ENCODE data around the gene TMEM256.

Gene TMEM256

GRCh38 chr17:7419819-7420610 is 16.1 kb upstream of the TMEM256 start, which contains the start of gene SPEM1:
TSS of gene SPEM1 (plus strand) at chr17:7420324. CDS start at chr17:7420385, 61 bp downstream.
- no peak within 1 kb of the TSS for H3K4me3 ChIP-seq (ENCODE audit: low read depth, low read length)
- TF ChIP-seq CTCF (IDR thresholded peaks at IDR 0.05; ENCODE audit: low read depth, low read length) = no peak

GRCh38 chr17:7418472-7419152 is 14.7 kb upstream of the TMEM256 start:
- H3K4me3 ChIP-seq (ENCODE audit: low read depth, low read length) = no peak overlapping the region
- TF ChIP-seq CTCF (IDR thresholded peaks at IDR 0.05; ENCODE audit: low read depth, low read length) = no peak

GRCh38 chr17:7417056-7417655 is 13.3 kb upstream of the TMEM256 start:
- H3K4me3 ChIP-seq (ENCODE audit: low read depth, low read length) = no peak overlapping the region
- no peak for TF ChIP-seq CTCF (IDR thresholded peaks at IDR 0.05; ENCODE audit: low read depth, low read length)

- no peak for TF ChIP-seq CTCF (IDR thresholded peaks at IDR 0.05; ENCODE audit: low read depth, low read length)
Observed at GRCh38 chr17:7416323-7416722, 12.4 kb upstream of the TMEM256 start.

GRCh38 chr17:7415784-7416183 is 11.9 kb upstream of the TMEM256 start:
- H3K4me3 ChIP-seq (ENCODE audit: low read depth, low read length) = no peak overlapping the region

More at GRCh38 chr17:7416323-7416722, 12.4 kb upstream of the TMEM256 start:
- no peak overlapping the region for H3K4me3 ChIP-seq (ENCODE audit: low read depth, low read length)

GRCh38 chr17:7414837-7415236 is 10.9 kb upstream of the TMEM256 start:
- H3K4me3 ChIP-seq (ENCODE audit: low read depth, low read length) = no peak overlapping the region

More at GRCh38 chr17:7415784-7416183, 11.9 kb upstream of the TMEM256 start:
- TF ChIP-seq CTCF (IDR thresholded peaks at IDR 0.05; ENCODE audit: low read depth, low read length) = no peak

More at GRCh38 chr17:7414837-7415236, 10.9 kb upstream of the TMEM256 start:
- TF ChIP-seq CTCF (IDR thresholded peaks at IDR 0.05; ENCODE audit: low read depth, low read length) = no peak

Data from WI38 (cell line).